SK-N-MC (cell line): ENCODE results near the gene TMEM131.

Experiments
- EZH2 ChIP-seq: fragments of 200-600 bp; sonication (generic); IDR thresholded peaks from one replicate; pipeline ENCODE4 v1.6.1; 2017; ENCODE audit warnings: antibody characterized with exemption
- FOXP2 ChIP-seq: optimal IDR thresholded peaks from 2 replicates; pipeline ENCODE3; 2011; ENCODE audit warnings: mild to moderate bottlenecking, moderate library complexity; ENCODE audit not compliant: insufficient read depth; ENCODE audit errors: extremely low read length, control extremely low read depth
- POLR2AphosphoS5 ChIP-seq: IDR thresholded peaks from 2 replicates; pipeline ENCODE4 v1.6.1; 2012; ENCODE audit warnings: mild to moderate bottlenecking, low read depth, low read length, borderline replicate concordance

- TF ChIP-seq FOXP2 = no peak
- no peak for TF ChIP-seq POLR2AphosphoS5
- TF ChIP-seq EZH2 = no peak
Observed at GRCh38 chr2:97785818-97786217, 209.9 kb downstream of the TMEM131 start.
